ENCODE data around the gene ARHGEF28.

Gene ARHGEF28

GRCh38 chr5:73743161-73743560 lies 117.2 kb downstream of the ARHGEF28 start:
- DNase-seq: no peak

GRCh38 chr5:73745836-73746235 lies 119.8 kb downstream of the ARHGEF28 start:
- DNase-seq: no peak

DNA sequence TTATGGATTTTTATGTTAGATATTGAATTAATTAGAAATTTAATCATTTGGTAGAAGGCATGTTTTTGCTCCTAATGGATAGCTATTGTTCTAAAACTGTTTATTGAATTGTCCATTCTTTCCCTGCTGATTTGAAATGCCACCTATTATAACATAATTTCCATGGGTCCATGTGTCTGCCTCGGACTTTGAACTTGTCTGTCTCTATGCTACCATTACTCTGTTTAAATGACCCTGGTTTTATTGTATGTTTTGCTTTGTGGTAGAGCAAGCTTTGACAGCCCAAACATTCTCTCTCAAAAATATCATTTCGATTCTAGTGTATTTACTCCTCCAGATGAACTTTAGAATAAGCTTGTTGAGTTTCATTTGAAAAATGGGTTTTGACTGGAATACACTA lies 120.6 kb downstream of the ARHGEF28 start:
- DNase-seq: no peak

DNA sequence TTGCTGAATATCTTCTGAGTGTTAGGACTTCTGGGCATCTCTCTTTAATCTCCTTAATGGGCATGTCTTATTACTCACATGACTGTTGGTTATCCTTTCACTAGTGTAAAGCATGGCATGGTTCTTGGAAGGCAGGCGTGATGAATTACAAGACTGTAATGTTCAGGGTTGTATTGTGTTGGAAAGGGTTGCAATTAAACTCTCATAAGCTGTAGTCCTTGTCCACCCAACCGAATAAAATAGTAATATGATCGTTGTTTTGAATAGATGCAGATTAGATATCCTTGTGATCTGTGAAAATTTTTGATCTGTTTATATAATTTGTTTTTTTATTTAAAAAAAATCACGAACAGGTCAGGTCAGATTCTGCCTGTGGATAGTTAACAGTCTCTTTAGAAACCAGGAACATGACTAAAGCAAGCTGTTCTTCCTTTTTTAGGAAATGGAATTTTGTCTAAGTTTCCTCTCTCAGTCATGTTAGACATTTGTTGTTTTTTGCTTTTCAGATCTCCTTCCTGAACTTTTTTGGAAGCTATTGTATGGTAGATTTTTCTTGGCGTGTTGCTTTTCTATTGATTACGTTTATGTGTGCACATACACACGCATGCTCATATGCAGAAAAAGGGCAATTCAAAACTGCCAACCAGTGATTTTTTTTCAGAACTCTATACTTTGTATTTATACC lies 121.8 kb downstream of the ARHGEF28 start:
- DNase-seq: no peak

- no peak for DNase-seq
These were observed 122.8 kb downstream of the ARHGEF28 start for GRCh38 chr5:73748510-73749400.

DNA sequence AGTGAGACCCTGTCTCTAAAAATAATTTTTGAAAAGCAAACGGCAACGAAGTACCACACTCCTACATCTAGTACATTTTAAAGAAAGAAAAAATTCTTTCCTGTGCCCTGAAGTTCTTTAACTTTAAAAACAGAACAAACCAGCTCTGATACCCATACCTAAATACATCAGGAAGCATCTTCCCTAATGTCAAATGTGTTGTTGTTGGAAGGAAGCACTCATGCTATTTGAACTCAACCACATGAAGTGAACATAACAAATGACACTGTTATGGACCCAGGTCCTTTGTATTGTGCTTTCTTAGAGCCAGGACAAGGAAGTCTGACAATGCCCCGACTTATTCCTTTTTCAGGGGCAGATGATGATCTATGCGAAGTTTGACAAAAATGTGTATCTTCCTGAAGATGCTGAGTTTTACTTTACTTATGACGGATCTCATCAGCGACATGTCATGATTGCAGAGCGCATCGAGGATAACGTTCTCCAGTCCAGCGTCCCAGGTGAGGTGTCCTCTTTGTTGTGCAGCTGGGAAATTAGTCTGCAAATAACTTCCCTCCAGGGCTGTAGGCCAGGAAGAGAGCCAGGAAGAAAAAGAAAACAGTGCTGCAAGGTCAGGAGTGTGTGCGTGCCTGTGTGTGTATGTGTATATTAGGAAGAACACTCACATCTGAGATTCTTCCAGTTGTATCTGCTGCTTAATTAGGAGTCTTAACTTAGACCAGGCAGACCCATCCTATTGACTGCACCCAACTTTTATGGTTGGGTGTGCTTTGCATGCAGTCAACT lies 123.7 kb downstream of the ARHGEF28 start:
- no peak for DNase-seq

DNA sequence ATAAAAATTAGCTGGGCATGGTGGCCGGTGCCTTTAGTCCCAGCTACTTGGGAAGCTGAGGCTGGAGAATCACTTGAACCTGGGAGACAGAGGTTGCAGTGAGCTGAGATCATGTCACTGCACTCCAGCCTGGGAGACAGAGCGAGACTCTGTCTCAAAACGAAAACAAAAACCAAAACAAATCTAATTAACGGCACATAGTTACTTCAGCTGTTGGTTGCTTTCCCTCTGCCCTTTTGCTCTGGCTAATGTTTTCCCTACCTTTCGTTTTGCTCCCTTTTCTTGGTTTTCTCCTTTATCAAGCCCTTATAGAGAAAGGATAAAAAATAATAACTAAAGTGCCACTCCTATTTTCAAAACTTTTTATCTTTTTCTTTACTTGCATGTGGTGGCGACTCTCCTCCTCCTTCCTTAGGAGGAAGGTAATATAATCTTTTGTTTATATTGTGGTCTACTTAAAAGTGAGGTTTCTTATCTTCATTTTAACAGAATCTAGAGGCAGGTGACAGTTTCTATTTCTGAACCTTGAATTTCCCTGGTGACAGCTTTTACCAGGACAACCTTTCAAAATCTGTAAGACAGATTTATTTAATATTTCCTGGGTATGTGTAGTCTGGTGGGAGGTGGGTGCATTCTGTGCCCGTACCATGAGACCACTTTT lies 125.4 kb downstream of the ARHGEF28 start:
- no peak for DNase-seq

DNA sequence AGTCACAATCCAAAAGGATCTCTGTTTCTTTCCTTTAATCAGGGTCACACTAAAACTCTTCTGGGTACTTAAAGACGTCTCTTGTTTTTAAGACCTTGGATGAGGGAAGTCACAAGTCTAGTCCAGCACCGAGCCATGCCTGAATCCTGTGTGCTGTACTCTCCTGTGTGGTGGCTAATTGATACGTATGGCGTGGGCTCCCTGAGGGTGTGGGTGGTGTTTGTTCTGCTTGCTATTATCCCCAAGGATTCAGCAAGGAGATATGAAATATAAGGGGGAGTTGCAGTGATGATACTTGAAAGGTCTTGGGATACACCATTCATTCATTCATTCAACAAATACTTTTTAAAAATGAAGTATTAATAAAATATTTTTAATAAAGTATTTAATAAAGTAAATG lies 128.3 kb downstream of the ARHGEF28 start:
- DNase-seq: no peak

- no peak for DNase-seq
These were observed 131.4 kb downstream of the ARHGEF28 start for GRCh38 chr5:73757416-73757815.

DNA sequence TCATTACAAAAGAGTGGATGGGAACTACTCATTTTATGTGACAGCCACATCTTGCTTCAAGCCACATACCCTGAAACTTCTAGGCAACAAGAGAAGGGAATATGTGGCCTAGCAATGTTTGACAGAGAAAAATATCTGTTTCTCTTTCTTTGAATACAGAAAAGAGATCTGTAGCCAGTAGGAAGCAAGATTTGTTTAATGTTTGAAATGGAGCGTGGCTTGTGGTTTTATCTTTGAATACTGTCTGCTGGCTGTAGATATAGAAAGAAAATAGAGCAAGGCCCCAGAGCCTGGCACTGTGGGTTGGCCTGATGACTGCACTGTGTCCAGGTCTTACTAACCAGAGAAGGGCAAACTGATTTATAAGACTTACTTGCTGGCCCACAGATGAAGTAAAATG lies 133.8 kb downstream of the ARHGEF28 start:
- DNase-seq: no peak

DNA sequence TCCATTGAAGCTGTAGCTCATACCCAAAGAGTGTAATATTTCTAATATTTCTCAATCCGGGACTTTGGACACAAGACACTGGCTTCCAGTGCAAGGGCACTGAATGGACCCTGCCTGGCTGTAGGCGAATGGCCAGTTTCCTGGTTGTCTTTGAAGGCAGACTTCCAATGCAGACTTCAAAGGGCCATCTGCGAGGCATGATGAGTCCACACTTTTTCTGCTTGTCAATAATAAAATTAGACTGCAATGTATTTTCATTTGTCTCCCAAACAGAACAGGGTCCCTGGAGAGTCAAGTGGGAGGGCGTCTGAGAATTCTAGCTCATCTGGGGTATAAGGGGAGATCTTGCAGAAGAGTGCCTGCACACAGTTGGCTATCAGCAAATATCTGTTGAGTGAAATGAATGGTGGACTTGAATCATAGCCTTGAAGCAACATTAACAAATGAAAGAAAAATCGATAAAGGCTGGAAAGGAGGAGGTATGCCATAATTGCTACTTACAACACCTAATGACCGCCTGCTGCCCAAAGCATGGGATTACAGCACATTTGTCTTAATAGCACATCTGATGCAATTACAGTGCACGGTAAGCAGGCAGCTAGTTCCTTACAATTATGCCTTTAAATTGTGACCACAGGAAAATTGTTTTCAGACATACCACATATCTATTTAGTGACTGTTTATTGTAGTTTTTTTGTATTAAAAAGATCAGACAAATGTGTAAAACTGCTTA lies 137.5 kb downstream of the ARHGEF28 start:
- no peak for DNase-seq

DNA sequence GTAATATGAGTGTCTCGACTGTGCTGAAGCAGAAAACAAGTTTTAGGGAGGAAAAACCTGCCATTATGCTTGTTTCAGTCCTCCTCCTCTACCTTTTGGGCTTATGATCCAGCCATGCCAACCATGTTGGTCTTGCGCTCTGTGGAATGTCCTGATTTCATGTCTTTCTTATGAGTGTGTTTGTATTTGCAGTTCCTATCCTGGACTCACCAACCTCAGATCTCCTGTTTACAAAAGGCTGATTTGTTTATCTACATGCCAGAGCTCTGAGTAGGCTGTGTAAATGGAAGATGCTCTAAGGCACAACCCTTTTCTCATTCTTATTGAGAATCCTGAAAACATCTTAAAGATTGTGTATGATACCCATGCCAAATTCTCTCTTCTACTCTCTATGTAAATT lies 138.6 kb downstream of the ARHGEF28 start:
- DNase-seq: no peak

- no peak for DNase-seq
These were observed 139.0 kb downstream of the ARHGEF28 start for GRCh38 chr5:73764996-73765395.

- no peak for DNase-seq
These were observed 140.9 kb downstream of the ARHGEF28 start for GRCh38 chr5:73766902-73767301.

GRCh38 chr5:73770172-73771025 lies 144.4 kb downstream of the ARHGEF28 start:
- no peak for DNase-seq

GRCh38 chr5:73774924-73775323 lies 148.9 kb downstream of the ARHGEF28 start:
- no peak for DNase-seq

DNA sequence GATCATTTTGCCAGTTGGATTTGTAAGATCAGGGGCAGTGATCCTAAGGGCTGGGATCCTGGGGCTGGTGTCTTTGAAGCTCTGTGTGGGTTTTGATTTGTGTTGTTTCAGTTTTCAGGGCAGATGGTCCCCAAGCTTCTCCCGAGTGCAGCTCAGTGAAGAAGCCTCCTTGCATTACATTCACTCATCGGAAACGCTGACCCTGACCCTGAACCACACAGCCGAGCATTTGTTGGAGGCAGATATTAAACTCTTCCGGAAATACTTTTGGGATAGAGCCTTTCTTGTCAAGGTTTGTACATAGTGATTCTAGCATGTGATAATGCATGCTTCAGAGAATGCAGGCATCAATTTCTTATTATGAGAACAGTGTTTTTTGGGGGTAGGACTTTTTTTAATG lies 150.4 kb downstream of the ARHGEF28 start:
- DNase-seq: no peak

GRCh38 chr5:73777192-73777591 lies 151.2 kb downstream of the ARHGEF28 start:
- no peak for DNase-seq

- no peak for DNase-seq
These were observed 154.5 kb downstream of the ARHGEF28 start for GRCh38 chr5:73780302-73781080.

DNA sequence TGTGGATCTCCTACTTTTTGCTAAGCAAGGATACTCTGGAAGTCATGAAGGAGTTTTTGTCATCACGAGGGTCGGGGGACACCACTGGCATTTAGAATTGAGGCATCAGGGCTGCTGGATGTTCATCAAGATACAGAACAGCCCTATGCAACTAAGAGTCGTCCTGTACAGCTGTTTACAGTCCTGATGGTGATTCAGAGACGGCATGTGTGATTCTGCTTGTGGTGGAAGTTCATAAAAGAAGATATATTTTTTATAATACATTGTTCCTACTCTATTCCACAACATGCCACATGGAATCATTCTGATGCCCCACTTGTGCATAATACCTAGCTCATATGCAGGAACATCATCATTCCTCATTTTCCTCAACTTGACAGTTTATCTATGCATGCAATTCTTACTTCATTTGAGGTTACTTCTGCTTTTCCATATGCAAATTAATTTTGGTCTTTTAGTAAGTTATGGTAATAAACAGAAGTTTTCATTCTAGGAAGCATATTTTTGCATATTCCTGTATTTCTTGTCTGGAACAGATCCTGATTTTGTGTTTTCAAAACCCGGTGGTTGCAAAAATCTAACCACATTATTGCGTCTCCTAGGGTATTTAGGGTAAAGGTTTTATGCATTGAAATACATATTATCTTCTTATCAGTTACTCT lies 155.2 kb downstream of the ARHGEF28 start:
- no peak for DNase-seq

Measured in RPMI8226 (cell line).